B cell (primary cell): ENCODE measurements around the gene MAPRE2.

ENCODE experiments used
- EZH2 ChIP-seq: IDR thresholded peaks from 2 replicates; pipeline ENCODE4 v1.6.1; 2012; ENCODE audit warnings: borderline replicate concordance, low read depth, mild to moderate bottlenecking, moderate library complexity, low read length; ENCODE audit not compliant: insufficient read depth, poor library complexity, severe bottlenecking
- TF ChIP-seq, protein P1 (sequence below): fragments of 200-600 bp; IDR thresholded peaks from one replicate; pipeline ENCODE4 v1.8.0; 2022; ENCODE audit warnings: antibody characterized with exemption, mild to moderate bottlenecking

DNA sequence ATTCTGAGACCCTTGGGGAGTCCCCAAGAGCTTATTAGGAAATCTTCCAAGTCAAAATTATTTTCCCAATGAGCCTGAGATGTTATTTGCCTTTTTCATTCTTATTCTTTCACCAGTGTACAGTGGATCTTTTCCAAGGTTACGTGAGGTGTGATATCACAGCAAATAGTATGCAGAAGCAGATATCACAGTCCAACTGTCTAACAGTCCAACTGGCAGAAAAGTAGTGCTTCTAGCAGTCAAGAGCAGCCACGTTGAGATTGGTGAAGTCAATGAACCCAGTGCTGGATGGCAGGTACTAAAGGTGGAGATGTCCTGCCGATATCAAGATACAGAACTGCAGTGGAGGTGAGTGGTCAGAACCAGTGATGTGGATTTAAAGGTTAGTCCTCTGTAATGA, 120.7 kb downstream of the MAPRE2 start:
- TF ChIP-seq, protein P1, sequence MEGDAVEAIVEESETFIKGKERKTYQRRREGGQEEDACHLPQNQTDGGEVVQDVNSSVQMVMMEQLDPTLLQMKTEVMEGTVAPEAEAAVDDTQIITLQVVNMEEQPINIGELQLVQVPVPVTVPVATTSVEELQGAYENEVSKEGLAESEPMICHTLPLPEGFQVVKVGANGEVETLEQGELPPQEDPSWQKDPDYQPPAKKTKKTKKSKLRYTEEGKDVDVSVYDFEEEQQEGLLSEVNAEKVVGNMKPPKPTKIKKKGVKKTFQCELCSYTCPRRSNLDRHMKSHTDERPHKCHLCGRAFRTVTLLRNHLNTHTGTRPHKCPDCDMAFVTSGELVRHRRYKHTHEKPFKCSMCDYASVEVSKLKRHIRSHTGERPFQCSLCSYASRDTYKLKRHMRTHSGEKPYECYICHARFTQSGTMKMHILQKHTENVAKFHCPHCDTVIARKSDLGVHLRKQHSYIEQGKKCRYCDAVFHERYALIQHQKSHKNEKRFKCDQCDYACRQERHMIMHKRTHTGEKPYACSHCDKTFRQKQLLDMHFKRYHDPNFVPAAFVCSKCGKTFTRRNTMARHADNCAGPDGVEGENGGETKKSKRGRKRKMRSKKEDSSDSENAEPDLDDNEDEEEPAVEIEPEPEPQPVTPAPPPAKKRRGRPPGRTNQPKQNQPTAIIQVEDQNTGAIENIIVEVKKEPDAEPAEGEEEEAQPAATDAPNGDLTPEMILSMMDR: no peak
- TF ChIP-seq EZH2: no peak
